HTERT RPE-1 (cell line): ENCODE results near the gene NEDD4L.

Experiments
- in situ Hi-C: fragments of 300-500 bp; cut with MboI; formaldehyde crosslinking; loops from 4 replicates; pipeline ENCODE4 v1.14.3; 2020; ENCODE audit warnings: low sequenced_read_pairs

Gene NEDD4L

DNA sequence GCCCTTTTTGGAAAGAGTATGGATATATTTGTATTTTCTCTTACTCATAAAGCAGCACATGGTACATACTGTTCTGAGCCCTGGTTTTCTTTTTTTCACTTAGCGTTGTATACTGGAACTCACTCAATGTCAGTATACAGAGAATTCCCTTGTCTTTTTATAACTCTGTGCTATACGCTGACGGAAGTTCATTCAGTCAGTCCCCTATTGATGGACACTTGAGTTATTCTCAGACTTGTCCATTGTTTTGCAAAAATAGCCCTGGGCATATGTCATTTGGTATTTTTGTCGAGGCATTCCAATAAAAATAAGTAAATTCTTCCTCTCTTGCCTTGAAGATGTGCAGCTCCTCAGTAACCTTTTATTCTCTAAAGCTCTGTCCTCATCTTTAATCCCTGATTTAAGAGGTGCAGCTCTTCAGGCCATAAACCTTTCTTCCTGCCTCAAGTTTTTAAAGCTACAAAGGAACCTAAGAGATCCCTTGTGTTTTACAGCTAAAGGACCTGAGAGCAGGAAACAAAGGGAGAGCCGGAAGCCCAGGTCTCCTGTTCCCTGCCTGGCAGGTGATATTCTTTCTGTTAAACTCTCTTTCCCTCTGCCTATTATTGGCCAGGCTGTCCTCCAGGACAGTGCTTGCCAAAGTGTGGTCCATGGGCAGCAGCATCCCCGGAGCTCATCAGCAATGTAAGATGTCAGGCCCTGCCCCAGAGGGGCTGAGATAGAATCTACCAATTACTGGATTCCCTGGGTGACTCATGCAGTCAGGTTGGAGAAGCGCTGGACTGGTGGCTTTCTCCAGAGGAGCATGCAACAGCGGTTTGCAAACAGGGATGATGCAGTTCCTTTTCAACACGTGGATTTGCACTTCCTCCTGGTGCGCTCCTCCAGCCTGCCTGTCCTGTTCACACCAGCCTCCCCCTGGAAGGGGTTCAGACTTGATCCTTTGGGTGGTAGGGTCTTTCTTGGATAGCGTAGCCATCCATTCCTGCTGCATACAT is 158.0 kb downstream of the NEDD4L start:
- in situ Hi-C loops = no loop called here

DNA sequence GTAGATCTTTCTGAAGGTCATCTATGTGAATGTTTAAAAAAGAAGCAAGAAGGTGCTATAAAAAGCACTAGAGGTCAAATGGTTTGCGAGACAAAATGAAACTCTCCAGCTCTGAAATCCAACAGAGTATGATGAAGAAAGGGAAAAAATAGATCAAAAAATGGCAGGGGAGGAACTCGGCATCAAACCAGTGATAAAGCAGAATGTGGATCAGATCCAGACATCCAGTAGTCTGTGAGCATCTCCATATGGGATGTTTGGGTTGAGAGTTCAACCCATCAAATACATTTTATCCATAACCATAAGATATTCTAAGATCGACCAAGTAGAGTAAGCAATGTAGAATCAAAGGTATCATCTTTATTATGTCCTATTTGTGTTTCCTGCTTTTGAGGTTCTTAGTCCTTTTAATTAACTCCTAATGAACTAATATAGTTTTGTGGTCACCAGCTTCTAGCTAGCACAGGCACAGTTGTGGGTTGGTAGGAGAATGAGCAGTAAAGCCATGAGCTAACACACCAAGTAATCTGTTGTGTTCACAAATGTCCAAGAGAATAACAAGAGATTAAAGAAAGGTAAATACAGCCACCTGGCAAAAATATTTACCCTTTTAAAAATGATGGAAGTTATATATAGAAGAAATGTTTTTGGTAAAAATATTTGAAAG is 160.9 kb downstream of the NEDD4L start:
- in situ Hi-C loops = no loop called here

DNA sequence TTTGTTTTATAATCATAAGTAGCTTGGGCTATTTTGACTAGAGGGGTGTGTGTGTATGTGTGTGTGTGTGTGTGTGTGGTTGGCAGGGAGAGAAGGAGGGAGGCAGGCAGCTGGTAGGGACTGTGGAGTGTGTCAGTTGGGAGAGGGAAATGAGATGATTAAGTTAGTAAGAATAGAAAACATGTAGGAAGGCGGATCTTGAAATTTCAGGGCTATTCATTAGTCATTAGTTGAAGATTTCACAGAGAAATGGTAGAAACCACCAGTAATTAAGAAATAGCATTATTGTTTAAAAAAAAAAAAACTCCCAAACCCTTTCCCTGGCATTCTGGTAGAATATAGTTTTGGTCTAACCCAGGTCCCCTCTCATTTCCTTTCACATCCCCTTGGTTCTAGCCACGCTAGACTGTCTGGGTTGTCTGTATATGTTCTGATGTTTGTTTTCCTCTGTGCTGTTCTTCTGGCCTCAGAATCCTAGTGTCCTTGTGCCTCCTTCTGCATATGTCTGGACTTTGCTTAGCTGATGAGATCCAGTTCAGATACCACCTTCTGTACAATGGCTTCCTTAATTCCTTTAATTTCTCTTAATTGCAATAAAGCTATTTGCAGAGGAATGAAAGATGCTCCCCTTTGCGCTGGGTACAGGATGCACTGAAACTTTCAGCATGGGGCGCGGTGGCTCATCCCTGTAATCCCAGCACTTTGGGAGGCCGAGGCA is 161.6 kb downstream of the NEDD4L start:
- in situ Hi-C loops = no loop called here

DNA sequence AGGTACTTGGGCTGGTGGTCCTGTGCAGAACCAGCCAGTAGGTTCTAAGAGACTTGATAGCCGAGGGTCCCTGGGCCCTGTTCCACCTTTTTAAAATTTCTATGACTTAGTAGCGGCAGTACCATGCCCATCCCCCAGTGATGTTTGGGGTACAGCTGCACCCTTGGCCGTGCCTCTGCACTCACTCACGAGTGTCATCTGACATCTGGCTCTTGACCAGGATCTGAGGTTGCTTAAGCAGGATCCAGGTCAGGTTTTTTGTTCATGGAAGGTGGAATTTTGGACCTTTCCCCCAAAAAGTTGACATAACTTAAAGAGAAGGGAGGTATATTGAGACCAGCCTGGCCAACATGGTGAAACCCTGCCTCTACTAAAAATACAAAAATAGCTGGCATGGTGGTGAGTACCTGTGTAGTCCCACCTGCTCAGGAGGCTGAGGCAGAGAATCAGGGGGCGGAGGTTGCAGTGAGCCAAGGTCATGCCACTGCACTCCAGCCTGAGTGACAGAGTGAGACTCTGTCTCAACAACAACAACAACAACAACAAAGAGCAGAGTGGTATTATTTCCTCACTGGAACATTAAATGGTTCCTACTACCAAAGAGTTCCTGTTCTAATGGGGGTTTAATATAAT is 163.6 kb downstream of the NEDD4L start:
- in situ Hi-C loops = no loop called here

DNA sequence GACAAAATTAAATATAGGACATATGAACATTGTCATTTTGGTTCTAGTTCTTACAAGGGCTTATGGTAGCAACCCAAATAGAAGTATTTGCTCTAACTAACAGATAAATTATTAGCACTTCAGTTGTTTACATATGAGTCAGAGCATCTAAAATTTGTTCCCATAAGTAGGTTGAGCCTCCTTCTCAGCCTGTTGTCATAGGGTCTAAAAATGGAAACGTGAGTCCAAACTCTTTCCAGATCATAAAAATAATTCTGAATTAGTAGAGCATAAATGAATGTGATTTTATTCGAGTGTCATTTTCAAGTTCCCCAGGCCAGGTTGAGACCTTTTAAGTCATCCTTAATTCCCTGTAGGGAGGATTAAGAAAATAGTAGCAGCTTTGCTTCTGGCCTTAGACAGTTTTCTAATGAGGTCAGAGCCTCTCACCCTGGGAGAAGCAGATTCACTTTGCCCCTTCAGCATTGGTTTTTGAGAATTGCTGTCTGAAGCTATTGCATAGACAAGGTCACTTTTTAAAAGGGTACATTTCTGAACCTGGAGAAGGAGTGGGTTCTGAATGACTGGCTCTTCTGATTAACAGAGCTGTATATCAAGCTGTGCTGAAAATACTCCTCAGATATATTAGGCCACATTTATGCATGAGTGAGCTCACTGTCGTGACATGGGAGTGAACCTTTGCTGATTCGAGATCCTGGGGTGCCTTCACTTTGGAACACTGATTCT is 164.3 kb downstream of the NEDD4L start:
- in situ Hi-C loops = no loop called here

DNA sequence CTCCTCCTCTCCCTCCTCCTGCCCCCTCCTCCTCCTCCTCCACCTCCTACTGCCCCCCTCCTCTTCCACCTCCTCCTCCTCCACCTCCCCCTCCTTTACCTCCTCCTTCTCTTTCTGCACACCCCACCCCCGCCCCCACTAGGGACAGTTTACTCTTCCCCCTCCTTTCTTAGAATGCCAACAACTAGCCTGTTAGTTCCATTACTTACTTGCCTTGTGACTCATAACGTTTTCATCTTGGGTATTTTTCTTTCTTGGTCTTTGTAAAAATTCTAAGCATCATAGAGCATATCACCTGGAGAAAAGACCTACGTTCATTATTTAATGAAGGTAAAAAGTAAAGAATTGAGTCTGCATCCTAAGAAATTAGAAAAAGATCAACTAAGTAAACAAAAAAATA is 165.3 kb downstream of the NEDD4L start:
- in situ Hi-C loops = no loop called here

DNA sequence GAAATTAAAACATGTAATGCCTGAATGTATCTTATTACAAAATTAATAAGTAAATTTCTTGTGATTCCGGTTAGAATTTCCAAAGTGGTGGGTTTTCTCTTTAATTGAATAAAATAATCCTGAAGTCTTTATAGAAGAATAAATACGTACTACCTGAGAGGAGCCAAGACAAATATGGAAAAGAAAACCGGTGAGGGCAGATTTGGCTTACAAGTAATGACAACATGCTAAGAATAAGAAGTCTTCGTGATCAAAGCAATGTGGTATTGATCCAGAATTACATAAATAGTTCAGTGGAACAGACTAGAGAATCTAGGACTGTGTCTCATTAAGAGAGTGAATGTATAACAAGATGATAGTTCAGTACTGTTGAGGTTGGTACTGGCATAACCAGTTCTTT is 167.5 kb downstream of the NEDD4L start:
- in situ Hi-C loops = no loop called here

DNA sequence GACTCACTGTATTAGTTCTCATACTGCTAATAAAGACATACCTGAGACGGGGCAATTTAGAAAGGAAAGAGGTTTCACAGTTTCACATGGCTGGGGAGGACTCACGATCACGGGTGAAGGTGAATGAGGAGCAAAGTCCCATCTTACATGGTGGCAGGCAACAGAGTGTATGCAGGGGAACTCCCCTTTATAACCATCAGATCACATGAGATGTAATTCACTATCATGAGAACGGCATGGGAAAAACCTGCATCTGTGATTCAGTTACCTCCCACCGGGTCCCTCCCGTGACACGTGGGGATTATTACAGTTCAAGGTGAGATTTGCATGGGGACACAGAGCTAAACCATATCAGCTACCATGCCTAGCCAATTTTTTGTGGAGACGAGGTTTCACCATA is 168.2 kb downstream of the NEDD4L start:
- in situ Hi-C loops = no loop called here

DNA sequence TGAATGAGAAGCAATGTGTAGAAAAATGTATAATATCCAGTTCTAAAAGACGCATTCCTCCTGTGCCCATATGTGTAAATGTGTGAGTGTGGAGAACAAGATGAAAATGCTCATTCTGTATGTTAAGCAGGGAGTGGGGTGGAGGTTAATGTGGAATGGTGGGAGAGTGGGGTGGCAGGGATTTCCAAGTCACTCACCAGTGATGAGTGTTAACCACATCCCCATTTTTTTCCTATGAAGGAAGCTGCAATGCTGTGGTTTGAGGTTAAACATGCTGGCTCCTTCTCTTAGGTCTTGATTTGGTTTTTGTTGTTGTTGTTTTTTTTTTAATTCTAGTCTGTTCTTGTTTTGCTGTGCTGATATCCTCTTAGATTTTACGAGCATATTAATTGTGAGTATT is 169.4 kb downstream of the NEDD4L start:
- in situ Hi-C loops = no loop called here

DNA sequence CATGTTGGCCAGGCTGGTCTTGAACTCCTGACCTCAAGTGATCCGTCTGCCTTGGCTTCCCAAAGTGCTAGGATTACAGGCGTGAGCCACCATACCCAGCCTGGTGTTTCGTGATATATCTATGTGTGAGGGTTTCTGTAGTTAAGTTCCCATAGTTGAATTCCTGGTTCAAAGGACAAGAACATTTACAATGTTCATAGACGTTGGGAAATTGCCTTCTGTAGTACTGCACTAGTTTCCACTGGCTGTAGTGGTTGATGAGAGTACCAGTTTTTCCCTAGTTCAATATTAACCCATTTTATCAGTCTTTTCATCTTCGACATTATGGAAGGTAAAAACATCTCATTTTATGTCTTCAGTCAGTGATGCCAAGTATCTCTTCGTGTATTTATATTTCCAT is 171.0 kb downstream of the NEDD4L start:
- in situ Hi-C loops = no loop called here

DNA sequence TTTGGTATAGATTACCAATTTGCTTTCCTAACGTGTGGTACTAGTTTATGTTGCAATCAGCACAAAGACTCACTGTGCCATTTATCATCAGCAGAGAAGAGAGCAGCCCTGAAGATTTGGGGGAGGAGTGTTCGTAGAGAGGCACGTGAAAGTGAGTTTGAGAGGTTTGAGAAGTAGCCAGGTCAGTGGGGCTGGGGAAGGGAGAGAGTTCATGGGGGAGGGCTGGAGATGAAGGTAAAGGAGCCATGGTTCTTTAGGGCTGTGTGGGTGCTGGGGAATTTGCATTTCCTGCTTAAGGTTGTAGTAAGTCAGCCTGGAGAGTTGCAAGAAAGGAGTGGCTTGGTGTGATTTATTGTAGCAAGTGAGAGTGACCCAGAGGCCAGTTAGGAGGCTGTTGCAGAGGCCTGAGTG is 172.1 kb downstream of the NEDD4L start:
- in situ Hi-C loops = no loop called here

DNA sequence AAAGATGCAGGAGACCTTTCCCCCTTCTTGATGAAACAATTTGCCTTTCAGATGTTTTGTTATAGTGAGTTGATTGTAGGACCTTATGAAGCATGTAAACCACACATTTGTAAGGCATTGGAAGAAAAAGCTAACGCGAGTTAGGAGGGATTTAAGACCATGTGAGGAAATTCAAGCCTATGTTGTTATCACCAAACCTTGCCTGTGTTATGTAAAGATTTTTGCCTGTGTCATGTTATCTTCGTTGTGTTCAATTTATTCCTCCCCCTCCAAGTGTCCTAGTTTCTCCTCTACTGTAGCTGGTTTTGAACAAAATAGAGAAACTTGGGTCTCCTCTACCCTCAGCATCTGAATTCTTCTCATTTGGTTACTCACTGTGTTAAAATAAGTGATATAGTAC is 173.0 kb downstream of the NEDD4L start:
- in situ Hi-C loops = no loop called here

DNA sequence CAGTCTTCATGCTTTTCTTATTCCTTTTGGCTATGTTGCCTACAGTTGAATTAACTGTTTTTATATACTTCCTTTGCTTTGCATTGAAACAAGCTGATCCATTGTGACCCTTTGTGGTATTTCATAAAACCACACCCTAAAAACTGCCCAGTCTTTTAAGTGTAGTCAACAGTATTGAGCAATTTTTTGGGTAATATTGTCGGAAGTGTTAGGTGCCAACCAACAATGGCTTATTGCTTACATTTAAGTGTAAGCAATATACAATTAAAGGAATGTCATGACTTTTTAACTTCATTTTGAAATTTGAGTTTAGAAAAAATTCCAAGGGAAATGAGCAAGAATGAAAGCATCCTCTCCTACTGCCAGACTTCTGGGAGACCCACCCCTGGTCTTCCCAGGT is 174.1 kb downstream of the NEDD4L start:
- in situ Hi-C loops = no loop called here

DNA sequence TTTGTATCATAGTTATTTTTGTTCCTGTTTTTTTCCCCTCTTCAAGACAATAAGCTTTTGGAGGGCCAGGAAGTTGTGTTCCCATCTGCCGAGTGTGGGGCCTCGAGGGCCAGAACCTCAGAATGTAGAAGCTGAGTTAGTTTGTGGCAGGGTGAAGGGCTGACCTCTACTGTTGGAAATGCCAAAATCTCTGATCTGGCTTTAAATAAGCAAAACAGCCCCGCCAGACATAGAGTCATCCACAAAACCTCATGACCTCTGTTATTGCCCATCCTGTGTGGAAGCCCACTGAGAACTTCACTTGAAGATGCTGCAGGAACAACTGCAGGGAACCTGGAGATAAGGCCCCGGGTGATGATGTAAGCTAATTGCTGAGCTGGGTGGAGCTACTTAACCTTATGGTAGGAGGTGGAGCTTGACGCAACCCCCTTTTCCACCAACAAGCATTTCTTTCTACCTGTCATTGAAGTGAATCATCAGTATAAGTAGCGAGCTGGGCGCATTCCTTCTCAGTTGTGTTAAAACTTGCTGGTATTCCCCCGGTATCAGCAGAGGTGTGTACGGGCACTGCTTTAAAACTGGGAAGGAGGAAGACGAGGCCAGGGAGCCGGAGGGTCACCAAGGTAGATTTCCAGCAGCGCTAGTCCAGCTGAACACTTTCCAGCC is 177.2 kb downstream of the NEDD4L start:
- in situ Hi-C loops = no loop called here

DNA sequence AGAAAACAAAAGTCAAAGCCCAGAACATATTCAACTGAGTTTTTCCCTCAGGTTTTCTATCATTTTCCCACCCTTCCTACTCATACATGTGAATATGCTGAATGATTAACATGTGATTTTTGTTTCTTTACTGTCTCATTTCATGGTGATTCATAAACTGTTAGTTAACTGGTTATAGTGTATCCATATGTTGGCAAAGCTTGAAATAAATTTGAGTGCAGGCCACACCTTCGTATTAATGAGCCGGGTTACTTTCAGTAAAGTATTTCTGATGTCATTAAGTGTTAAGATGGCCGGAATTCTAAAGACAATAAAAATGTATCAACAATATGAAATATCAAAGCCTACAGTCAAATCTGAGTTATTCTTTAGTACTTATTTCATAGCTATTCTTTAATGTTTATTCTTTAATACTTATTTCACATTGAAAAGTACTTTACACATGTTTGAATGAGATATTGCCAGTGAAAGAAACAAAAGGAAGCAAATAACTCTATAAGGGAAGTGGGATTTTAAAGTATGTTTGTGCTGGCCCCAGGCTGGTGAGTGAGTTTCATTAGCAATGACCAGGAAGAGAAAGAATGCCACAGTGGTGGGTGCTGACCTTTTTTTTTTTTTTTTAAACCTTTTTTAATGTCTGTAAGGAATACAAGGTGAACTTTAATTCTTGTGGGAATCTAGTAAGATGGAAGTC is 178.6 kb downstream of the NEDD4L start:
- in situ Hi-C loops = no loop called here

DNA sequence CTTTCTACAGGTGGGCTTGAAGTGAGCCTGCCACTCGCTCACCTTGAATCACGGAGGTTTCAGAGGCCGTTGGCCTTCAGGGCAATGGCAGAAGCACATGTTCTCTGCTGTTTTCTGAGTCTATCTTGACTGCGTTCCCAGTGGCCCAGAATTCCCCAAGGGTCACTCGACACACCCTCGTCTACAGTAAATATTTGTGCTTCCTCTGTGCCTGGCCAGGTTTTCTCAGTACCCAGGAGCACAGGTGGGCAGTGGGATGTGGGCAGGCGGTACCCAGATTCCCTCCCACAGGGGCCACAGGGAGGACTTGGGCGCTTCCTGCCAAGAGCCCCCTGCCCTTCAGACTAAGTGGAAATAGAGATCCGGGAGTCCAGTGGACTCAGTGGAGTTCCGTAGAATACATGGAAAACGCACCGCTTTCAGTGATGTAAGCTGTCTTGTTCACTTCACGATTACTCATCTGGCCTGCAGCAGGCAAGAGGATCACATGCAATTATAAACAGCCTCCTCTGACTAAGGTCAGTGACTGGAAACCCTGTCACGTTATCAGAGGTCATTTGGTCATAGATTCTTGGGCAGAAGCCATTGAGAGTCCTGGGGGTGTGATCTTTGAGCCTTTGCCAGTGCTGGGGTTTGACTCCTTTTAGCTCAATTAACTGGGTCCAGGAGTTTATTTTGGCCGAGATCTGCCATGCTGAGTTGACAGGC is 179.8 kb downstream of the NEDD4L start:
- in situ Hi-C loops = no loop called here

DNA sequence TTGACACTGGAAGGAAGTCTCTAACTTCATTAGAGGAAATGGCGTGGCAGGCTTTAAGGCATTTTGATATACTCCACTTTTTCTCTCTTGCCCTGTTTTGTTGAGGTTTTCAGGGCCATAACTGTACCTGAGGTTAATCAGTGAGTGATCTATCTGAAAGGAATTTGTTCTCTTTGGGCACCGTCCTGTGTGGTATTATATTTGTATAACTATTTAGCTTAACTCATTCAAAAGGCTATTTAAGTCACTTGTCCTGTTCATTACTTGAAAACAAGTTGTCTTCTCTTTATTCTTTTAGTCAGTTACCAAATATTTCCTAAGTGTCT is 180.4 kb downstream of the NEDD4L start:
- in situ Hi-C loops = no loop called here

DNA sequence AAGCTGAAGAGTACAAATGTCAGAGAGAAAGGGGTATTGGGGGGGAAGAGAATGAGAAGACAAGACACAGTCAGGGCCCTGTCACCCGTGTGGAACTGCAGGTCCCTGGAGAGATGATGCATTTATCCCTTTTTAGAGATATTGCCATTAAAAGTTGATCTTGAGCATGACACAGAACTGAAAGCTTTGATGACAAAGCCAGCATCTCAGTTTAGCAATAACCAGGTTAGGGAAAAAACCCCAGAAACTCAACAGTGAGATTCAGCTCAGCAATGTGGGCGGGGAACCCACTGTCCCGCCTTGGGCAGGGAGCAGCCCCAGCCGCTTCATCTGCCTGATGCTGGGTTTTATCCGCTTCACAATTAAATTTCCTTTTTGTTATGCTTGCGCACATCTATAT is 181.1 kb downstream of the NEDD4L start:
- in situ Hi-C loops = no loop called here

DNA sequence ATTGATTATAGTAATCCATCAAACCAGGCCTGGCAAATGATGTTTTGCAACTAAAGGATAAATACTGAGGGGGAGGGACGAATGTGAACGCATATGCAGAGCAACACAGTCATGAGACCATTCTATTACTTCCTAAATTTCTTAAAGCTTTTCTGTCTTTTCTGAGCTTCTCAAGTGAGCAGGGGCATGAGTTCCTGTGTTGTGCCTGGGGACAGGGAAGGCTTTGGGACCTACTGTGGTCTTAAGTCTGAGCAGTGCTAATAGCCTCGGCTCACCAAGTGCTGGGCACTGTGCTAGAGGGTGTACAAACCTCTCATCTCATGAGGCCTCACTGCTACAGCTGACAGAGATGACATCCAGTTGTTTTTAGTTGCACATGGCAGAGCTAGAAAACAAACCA is 182.4 kb downstream of the NEDD4L start:
- in situ Hi-C loops = no loop called here
